Immature natural killer cell (primary cell): ENCODE data around the gene SPATA1. TPM values are rescaled to one million over a fixed set of nuclear protein-coding genes. Genes with fewer than 3 reads are reported as not detected.
A peak's percentile ranks its signal among the peaks of the same experiment; 100 is the strongest.

ENCODE experiments used
- DNase-seq, 3 donors: peaks; one replicate each; pipeline ENCODE4 v3.0.0; 2022; ENCODE audit warnings: mixed read lengths in 1 of 3
- H3K27ac Mint-ChIP-seq, 6 donors: one replicate each; pipeline ENCODE4 v1.8.0; 2020; ENCODE audit warnings: mixed read lengths in 6 of 6, mild to moderate bottlenecking in 5 of 6, inconsistent platforms in 4 of 6, moderate library complexity in 3 of 6
- H3K27me3 Mint-ChIP-seq, 3 donors: one replicate each; pipeline ENCODE4 v1.8.0; 2020 to 2021; ENCODE audit warnings: low read depth in 3 of 3, mild to moderate bottlenecking in 3 of 3, mixed read lengths in 3 of 3, moderate library complexity in 3 of 3, inconsistent platforms in 1 of 3
- H3K36me3 Mint-ChIP-seq, 3 donors: one replicate each; pipeline ENCODE4 v1.8.0; 2020; ENCODE audit warnings: mixed read lengths in 3 of 3, inconsistent platforms in 2 of 3, mild to moderate bottlenecking in 2 of 3
- H3K4me1 Mint-ChIP-seq, 2 donors: one replicate each; pipeline ENCODE4 v1.8.0; 2020; ENCODE audit warnings: inconsistent platforms in 2 of 2, mild to moderate bottlenecking in 2 of 2, mixed read lengths in 2 of 2, moderate library complexity in 1 of 2
- H3K4me3 Mint-ChIP-seq, 5 donors: one replicate each; pipeline ENCODE4 v1.8.0; 2020; ENCODE audit warnings: mild to moderate bottlenecking in 5 of 5, mixed read lengths in 5 of 5, inconsistent platforms in 3 of 5, moderate library complexity in 3 of 5
- H3K9me3 Mint-ChIP-seq, 6 donors: one replicate each; pipeline ENCODE4 v1.8.0; 2020; ENCODE audit warnings: mild to moderate bottlenecking in 6 of 6, mixed read lengths in 6 of 6, inconsistent platforms in 4 of 6, moderate library complexity in 3 of 6
- polyA plus RNA-seq, 3 donors: library from polyadenylated mRNA; unstranded; fragments of 300-500 nt; fragmentation: Illumina TruSeq; gene quantifications; one replicate each; pipeline ENCODE4 v1.2.3, GENCODE V29; 2021

Gene SPATA1
- polyA plus RNA-seq, 3 donors from 2014 or later: 0.21 TPM; not detected in 2

DNA sequence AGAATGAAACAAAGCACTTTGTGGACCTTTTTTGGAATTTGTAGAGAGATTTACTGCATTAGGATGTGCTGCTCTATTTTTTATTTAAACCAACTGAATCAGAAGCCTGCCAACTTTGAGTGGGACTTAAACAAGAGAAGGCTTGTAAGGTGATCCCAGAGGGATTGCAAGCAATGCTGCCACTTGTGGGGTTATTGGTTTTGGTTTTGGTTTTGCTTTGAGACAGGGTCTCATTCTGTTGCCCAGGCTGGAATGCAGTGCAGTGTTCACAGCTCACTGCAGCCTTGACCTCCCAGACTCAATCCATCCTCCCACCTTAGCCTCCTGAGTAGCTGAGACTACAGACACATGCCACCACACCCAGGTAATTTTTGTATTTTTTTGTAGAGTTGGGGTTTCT, 32.4 kb downstream of the SPATA1 start:
- Mint-ChIP-seq H3K9me3 (no peaks in the 10 kb centered on the region), H3K4me1 (no peaks in the 10 kb centered on the region), H3K4me3 (no peak overlapping the region), H3K27me3 (peaks cover 0 to 2% (median 0%) of the 10 kb centered on the region in 3 donors), H3K36me3 (peaks cover 14 to 18% (median 17%) of the 10 kb centered on the region in 3 donors), H3K27ac (no peak overlapping the region)
- DNase-seq: no peak

DNA sequence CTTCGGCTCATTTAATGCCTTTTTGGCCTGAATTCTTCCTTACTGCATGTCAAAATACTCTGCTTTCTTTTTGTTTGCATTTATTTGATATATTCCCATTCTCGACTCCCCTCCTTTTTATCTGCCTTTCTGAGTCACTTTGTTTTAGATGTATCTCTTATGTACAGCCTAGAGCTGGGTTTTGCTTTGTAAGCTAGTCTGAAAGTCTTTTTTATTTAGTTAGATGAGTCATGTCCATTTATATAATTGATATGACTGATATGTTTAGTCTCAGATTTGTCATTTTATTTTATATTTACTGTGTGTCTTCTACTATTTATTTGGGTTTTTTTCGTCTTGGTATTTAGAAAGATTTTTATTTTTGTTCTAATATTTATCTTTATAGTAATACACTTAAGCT, 33.8 kb downstream of the SPATA1 start:
- Mint-ChIP-seq H3K9me3 (no peaks in the 10 kb centered on the region), H3K4me3 (no peak overlapping the region), H3K27me3 (peaks cover 0 to 2% (median 0%) of the 10 kb centered on the region in 3 donors), H3K27ac (peak overlapping the region in 1 of 6 donors; percentile 2), H3K4me1 (no peaks in the 10 kb centered on the region), H3K36me3 (peaks cover 15 to 22% (median 17%) of the 10 kb centered on the region in 3 donors)
- DNase-seq: no peak

DNA sequence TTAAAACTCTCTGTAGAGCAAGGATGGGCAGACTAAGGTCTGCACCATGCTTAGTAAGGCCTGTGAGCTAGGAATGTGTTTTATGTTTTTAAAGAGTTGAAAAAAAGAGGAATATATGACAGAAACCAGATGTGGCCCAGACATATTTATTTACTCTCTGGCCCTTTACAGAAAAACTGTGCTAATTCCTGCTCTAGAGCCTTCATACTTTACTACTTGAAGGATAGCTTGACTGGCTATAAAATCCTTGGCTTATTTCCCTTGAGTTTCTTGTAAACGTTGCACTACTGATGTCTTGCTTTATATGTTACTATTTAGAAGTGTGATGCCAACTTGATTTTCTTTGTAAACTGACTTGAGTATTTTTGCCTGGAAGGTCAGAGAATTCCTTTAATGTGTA, 34.6 kb downstream of the SPATA1 start:
- Mint-ChIP-seq H3K4me1 (no peaks in the 10 kb centered on the region), H3K27ac (peak overlapping the region in 1 of 6 donors; percentile 60), H3K36me3 (peaks cover 15 to 20% (median 17%) of the 10 kb centered on the region in 3 donors), H3K27me3 (peaks cover 0 to 2% (median 0%) of the 10 kb centered on the region in 3 donors), H3K9me3 (no peaks in the 10 kb centered on the region), H3K4me3 (no peak overlapping the region)
- DNase-seq: no peak

DNA sequence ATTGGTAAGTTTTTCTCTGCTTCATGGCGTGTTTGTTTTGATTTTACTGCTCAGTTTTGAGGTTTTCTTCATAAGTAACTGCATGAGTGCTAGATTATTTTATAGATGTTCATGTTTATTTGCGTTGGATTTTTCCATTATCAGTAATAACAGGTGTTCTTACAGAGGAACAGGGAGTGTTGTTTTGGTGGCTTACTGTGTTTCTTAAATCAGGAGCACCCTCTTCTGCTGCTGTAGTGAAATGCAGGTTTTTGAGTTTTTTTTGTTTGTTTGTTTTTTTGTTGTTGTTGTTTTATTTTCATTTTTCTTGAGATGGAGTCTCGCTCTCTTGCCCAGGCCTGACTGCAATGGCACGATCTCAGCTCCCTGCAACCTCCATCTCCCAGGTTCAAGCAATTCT, 35.5 kb downstream of the SPATA1 start:
- Mint-ChIP-seq H3K9me3 (no peaks in the 10 kb centered on the region), H3K27me3 (peaks cover 0 to 2% (median 0%) of the 10 kb centered on the region in 3 donors), H3K27ac (no peak overlapping the region), H3K4me1 (no peaks in the 10 kb centered on the region), H3K36me3 (peaks cover 17% of the 10 kb centered on the region in 3 donors), H3K4me3 (no peak overlapping the region)
- no peak for DNase-seq

DNA sequence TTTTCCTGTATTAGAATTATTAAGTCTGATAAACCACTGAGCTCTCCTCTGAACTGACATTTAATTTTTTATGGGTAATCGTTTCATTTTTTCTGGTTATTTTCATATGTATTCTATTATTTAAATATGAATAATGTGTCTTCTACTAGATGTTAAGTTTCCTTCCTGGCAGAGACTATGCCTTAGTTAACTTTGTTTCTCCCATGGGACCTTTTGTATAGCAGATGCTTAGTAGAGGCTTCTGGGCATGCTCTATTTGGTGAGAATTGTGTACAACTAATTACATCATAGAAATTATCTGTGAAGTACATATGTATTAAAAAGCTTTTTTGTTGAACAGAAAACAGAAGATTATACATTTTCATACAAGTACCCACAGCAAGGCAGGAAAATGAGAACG, 44.6 kb downstream of the SPATA1 start:
- Mint-ChIP-seq H3K36me3 (peaks cover 6 to 12% (median 10%) of the 10 kb centered on the region in 3 donors), H3K27me3 (no peaks in the 10 kb centered on the region), H3K9me3 (no peaks in the 10 kb centered on the region), H3K4me3 (no peak overlapping the region), H3K27ac (no peak overlapping the region), H3K4me1 (no peaks in the 10 kb centered on the region)
- DNase-seq: no peak

DNA sequence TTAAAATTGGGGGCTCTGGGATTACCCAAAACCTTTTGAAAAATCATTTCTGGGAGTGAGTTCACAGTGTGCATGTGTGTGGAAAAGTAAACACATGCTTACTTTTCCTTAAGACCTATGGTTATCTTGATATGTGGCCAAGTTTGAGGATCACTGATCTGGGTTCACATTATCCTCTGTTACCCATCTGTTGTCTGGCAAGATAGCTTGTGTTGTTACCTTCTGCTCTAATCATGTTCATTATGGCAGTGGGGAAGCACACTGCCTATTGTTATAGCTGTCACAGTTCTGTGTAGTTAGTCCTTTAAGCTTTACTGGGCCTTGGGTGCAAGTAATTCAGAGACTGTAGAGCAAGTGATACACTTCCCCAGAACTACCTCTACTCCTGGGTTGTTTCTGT, 63.0 kb downstream of the SPATA1 start:
- Mint-ChIP-seq H3K9me3 (no peaks in the 10 kb centered on the region), H3K36me3 (peaks cover 16 to 20% (median 16%) of the 10 kb centered on the region in 3 donors), H3K27me3 (peaks cover 4 to 5% (median 4%) of the 10 kb centered on the region in 3 donors), H3K4me3 (no peak overlapping the region), H3K4me1 (peaks cover 30 to 37% of the 10 kb centered on the region in 2 donors), H3K27ac (no peak overlapping the region)
- DNase-seq: no peak

DNA sequence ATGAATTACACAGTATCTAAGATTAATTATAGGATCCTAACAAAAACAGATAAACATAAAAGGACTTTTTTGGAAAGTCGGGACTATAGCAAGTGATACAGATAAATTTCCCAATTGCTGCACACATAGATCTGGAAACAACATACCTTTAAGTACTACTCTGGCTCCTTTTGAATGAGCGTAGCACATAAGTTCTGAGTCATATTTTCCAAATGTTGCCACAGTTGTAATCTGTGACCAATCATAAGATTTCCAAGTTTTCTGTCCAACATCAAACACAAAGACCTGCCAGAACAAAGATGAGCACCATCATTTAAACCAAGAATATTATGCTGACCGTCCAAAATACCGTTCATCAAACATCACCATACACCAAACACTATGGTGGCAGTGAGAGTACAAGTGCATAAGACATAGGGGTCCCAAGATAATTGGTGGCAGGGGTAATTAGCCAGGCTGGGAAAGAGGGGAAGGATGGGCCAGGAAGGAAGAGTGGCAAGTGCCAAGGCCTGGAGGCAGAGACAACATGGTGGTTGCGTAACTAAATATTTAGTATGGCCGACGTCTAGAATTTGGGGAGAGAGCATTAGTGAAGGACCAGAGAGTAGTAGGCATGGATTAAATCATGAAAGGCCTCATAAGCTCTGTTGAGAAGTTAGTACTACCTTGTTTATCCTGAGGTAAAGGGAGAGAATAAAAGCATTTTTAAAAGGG, 64.4 kb downstream of the SPATA1 start:
- Mint-ChIP-seq H3K36me3 (peaks cover 16 to 20% (median 16%) of the 10 kb centered on the region in 3 donors), H3K27ac (peak overlapping the region in 1 of 6 donors; percentile 51), H3K4me1 (peaks cover 35 to 45% of the 10 kb centered on the region in 2 donors), H3K4me3 (no peak overlapping the region), H3K27me3 (peaks cover 4 to 5% (median 4%) of the 10 kb centered on the region in 3 donors), H3K9me3 (no peaks in the 10 kb centered on the region)
- DNase-seq: no peak

DNA sequence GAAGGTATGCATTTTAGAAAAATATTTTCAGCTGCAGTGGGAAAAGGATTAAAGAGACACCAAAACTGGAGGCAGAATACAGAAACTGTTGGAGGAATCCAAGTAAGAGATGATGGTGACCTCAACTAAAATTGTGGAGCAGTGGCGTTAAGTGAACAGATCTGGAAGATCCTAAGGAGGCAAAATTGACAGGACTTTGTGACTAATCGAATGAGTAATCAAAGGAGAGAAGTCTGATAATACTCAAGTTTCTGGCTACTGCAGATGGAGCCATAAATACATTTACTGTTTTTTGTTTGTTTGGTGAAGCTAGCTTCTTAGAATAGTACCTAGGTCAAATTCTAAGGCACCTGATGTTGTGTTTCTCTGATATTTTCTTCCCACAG, 65.0 kb downstream of the SPATA1 start:
- H3K27ac Mint-ChIP-seq: peak overlapping the region in 1 of 6 donors; percentile 51
- H3K4me3 Mint-ChIP-seq: peak overlapping the region in 1 of 5 donors; percentile 68
- no peaks in the 10 kb centered on the region for H3K9me3 Mint-ChIP-seq
- peaks cover 35 to 45% of the 10 kb centered on the region in 2 donors for H3K4me1 Mint-ChIP-seq
- peaks cover 4 to 6% (median 5%) of the 10 kb centered on the region in 3 donors for H3K27me3 Mint-ChIP-seq
- peaks cover 16 to 20% (median 16%) of the 10 kb centered on the region in 3 donors for H3K36me3 Mint-ChIP-seq
- DNase-seq: no peak

DNA sequence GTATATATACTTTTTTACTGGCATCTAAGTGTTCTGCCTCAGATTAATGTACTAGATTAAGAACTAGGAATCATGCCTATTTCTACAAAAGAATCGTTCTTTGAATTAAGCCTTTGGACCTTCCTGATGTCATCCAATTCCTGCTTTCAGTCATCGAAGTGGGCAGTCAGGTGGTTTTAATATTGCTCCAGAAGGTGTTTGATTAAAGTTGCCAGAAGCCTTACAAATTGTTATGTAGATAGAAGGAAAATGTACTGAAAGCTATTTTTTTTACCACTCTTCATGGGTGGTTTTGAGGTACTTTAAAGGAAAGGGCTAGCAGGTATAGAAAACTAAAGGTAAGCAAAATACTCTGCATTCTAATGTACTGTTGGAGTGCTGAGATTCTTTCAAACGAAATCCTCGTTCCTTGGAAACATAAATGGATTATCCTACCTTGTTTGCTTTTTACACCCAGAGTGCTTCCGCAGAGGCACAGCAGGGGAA, 67.3 kb downstream of the SPATA1 start:
- H3K4me1 Mint-ChIP-seq: peaks cover 35 to 45% of the 10 kb centered on the region in 2 donors

DNA sequence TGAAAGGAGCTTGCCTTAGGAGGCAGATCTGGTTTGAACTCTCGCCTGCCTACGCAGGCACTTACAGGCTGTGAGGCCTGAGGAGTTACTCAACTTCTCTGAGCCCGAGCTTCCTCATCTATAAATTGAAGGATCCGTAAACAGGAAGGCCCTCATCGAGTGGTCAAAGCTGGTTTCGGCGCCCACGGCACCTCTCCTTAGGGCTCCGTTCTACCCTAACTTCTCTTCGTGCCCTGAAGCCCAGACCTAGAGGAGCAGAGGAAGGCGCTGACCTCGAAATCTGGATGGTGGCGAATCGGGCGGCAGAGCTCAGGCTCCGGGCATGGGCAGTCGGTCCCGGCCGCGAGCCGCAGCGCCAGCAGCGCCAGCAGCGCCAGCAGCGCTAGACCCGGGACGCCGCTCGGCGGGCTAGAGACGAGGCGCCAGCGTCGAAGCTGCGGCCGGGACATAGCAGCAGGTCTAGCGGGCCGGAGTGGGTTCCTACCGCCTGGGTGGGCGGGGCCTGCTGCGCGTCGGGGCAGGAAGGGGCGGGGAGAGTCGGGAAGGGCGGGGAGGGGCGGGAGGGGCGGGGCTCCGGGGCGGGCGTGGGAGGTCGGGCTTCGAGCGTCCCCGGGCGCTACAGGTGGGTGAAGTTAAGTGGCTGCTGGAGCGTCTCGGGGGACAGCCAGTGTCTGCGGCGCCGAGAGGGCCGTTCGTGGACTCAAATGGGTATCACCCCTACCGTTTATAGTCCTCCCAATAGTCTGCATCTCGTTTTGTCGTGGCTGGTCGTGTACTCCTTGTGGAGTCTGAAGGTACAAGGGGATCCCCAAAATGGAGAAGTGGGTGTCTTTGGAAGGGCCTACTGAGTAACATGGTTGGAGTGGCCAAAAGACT, 68.0 kb downstream of the SPATA1 start, which contains the start of gene CTBS:
Gene CTBS (minus strand): TSS at position 474 of the 876 bp plus-strand sequence. CDS start 25 bp downstream, at position 449.
- Mint-ChIP-seq H3K36me3 (peaks cover 4 to 6% (median 6%) of the 10 kb centered on the region in 3 donors), H3K4me1 (peaks cover 35 to 45% of the 10 kb centered on the region in 2 donors), H3K9me3 (no peaks in the 10 kb centered on the region), H3K27me3 (peaks cover 4 to 6% (median 5%) of the 10 kb centered on the region in 3 donors), H3K27ac (peak within 1 kb of the TSS; percentile 99 to 100 (median 100)), H3K4me3 (peak within 1 kb of the TSS; percentile 95 to 99 (median 97))
- peak; percentile 86 to 91 (median 90) for DNase-seq

More for the DNA sequence above, 67.3 kb downstream of the SPATA1 start:
- Mint-ChIP-seq H3K36me3 (peaks cover 6 to 9% (median 7%) of the 10 kb centered on the region in 3 donors), H3K27ac (peak overlapping the region; percentile 99 to 100 (median 100)), H3K4me3 (peak overlapping the region; percentile 95 to 99 (median 97)), H3K9me3 (no peaks in the 10 kb centered on the region), H3K27me3 (peaks cover 4 to 6% (median 5%) of the 10 kb centered on the region in 3 donors)
- DNase-seq: peak in 1 of 3 donors; percentile 1

DNA sequence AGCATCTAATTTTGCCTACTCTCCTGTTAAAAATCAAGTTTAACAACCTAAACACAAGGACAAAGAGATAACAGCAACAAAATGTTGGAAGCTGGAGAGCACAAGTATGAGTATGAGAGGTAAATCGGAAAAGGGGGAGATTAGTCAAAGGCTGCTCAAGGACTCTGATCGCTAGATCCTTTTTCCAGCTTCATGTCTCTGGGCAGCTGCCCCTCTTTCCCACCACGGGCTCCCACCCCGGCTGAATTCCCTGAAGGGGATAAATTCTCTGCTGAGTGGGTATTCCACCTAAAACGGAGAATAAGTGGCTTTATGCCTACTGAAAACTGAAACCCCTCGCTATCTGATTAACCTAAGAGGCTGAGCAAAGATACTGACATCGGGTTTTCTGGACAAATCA, 68.8 kb downstream of the SPATA1 start:
- H3K9me3 Mint-ChIP-seq: no peaks in the 10 kb centered on the region
- peak in 1 of 3 donors; percentile 2 for DNase-seq
- H3K27me3 Mint-ChIP-seq: peaks cover 4 to 6% (median 5%) of the 10 kb centered on the region in 3 donors
- peaks cover 35 to 45% of the 10 kb centered on the region in 2 donors for H3K4me1 Mint-ChIP-seq
- H3K36me3 Mint-ChIP-seq: peaks cover 3 to 6% (median 4%) of the 10 kb centered on the region in 3 donors
- H3K27ac Mint-ChIP-seq: peak overlapping the region; percentile 87 to 100 (median 96)
- peak overlapping the region; percentile 89 to 98 (median 97) for H3K4me3 Mint-ChIP-seq

DNA sequence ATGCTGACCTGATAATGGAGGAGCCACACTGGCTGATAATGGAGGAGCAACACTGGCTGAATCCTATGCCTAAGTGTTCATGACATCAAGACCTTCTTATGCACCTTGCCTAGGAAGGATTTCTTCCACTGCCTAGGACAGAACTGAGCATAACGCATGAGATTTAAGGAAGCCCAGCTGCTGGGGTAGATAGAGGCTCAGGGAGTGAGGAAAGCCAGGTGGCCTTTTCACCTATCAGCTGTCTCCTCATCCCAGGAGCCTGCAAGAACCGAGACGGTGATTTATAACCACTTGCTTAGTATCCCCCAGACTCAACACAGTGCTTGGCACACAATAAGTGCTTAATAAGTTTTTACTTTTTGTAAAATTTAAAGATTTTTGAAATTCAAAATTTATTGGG, 75.5 kb downstream of the SPATA1 start:
- no peaks in the 10 kb centered on the region for H3K9me3 Mint-ChIP-seq
- no peak for DNase-seq
- H3K27me3 Mint-ChIP-seq: peaks cover 0 to 3% (median 1%) of the 10 kb centered on the region in 3 donors
- no peaks in the 10 kb centered on the region for H3K4me1 Mint-ChIP-seq
- no peak overlapping the region for H3K27ac Mint-ChIP-seq
- H3K36me3 Mint-ChIP-seq: no peaks in the 10 kb centered on the region
- H3K4me3 Mint-ChIP-seq: no peak overlapping the region

DNA sequence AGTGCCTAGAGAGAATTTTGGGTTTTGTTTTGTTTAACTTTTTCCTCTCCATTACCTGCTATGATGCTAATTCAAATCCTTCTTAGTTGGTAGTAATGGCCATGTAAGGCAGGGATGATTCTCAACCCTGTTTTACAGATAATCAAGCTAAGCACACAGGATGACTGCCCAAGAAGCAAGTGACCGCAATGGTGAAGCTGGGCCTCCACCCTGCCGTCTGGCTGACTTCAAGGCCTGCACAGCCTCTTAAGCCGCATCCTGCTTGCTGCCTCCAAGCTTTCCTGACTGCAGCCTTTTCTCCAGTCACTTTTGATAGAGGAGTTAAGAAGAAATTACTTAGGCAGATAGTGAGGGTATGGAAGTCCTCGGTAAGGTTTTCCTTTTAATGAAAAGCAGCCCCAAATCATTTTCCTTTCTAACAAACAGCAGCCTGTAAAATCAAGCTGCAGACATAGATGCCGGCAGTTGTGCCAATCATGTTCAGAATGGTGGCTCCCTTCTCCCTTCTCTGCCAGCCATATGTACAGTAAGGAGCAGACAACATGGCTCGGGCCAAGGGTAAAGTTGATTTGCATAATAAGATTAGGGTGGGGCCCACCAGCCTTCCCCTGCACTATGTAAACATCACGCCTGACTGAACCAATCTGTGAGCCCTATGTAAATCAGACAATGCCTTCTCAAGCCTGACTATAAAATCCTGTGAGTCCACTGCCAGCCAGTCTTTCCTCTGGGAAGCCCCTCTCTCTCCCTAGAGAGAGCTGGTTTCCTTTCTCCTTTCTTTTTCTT, 76.8 kb downstream of the SPATA1 start:
- Mint-ChIP-seq H3K4me1 (no peaks in the 10 kb centered on the region), H3K27ac (no peak overlapping the region), H3K4me3 (no peak overlapping the region), H3K27me3 (peaks cover 0 to 3% (median 1%) of the 10 kb centered on the region in 3 donors), H3K36me3 (no peaks in the 10 kb centered on the region), H3K9me3 (no peaks in the 10 kb centered on the region)
- DNase-seq: no peak
